AG04450 (cell line): Measurements from ENCODE around the gene KCTD14. TPM values are rescaled to one million over a fixed set of nuclear protein-coding genes. Genes with fewer than 3 reads are reported as not detected.

Source experiments
- CTCF ChIA-PET: fragments of 300-600, 350-600 bp; formaldehyde crosslinking; extraction: SDS; loops from one replicate; lab custom pipeline; 2022; ENCODE audit warnings: antibody characterized with exemption, inconsistent platforms; lab: Charles Lee
- POLR2A ChIA-PET: fragments of 350-600 bp; formaldehyde crosslinking; extraction: SDS; loops from one replicate; lab custom pipeline; 2021; ENCODE audit warnings: antibody characterized with exemption, inconsistent platforms; lab: Yijun Ruan, JAX
- DNase-seq: peaks from one replicate; pipeline ENCODE4 v3.0.0-alpha.2; 2011; ENCODE audit warnings: low read depth, low spot score
- H3K27ac ChIP-seq: one replicate; pipeline ENCODE4 v1.5.1; 2012; ENCODE audit warnings: low read depth, low read length, control low read depth
- H3K27me3 ChIP-seq: one replicate; pipeline ENCODE4 v1.6.0; 2012; ENCODE audit warnings: low read length; ENCODE audit not compliant: control insufficient read depth, insufficient read depth
- H3K4me3 ChIP-seq: 2 replicates; pipeline ENCODE4 v1.5.1; 2011; ENCODE audit warnings: mild to moderate bottlenecking, low read depth, low read length, control low read depth
- H3K9me3 ChIP-seq: 2 replicates; pipeline ENCODE4 v1.5.1; 2012; ENCODE audit warnings: low read length; ENCODE audit not compliant: control insufficient read depth, insufficient read depth
- polyA plus RNA-seq: library from polyadenylated mRNA; depleted of rRNA; stranded (reverse); fragments of >200 nt; gene quantifications from 2 replicates; pipeline ENCODE4 v1.2.3, GENCODE V29; 2011
- TF ChIP-seq, protein P1 (sequence below): IDR thresholded peaks from 2 replicates; pipeline ENCODE4 v1.5.1; 2011; ENCODE audit warnings: low read depth, low read length, control low read depth, inconsistent platforms

The KCTD14 gene
- polyA plus RNA-seq, 1 experiment: 3.3 TPM

DNA sequence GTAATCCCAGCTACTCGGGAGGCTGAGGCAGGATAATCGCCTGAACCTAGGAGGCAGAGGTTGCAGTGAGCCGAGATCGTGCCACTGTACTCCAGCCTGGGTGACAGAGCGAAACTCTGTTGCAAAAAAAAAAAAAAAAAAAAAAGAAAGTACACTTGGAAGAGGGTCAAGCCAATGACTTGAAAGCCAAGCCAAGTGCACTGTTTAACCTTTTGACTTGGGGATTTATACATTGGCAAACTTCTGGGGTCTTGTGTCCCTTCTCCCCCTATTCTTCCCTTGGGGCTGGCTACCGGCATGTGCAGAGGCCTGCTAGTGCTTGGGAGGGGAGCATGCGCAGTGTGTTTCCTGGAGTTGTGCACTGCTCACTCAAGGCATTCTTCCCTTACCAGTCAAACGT lies 26.3 kb upstream of the KCTD14 start:
- CTCF ChIA-PET: interaction anchor here (0.7 to 1.0 kb wide), 2 partner anchors 10 to 537 kb away, joined by 3 to 11 read pairs; no protein-coding TSS in a partner anchor
- DNase-seq: no peak
- TF ChIP-seq, protein P1, sequence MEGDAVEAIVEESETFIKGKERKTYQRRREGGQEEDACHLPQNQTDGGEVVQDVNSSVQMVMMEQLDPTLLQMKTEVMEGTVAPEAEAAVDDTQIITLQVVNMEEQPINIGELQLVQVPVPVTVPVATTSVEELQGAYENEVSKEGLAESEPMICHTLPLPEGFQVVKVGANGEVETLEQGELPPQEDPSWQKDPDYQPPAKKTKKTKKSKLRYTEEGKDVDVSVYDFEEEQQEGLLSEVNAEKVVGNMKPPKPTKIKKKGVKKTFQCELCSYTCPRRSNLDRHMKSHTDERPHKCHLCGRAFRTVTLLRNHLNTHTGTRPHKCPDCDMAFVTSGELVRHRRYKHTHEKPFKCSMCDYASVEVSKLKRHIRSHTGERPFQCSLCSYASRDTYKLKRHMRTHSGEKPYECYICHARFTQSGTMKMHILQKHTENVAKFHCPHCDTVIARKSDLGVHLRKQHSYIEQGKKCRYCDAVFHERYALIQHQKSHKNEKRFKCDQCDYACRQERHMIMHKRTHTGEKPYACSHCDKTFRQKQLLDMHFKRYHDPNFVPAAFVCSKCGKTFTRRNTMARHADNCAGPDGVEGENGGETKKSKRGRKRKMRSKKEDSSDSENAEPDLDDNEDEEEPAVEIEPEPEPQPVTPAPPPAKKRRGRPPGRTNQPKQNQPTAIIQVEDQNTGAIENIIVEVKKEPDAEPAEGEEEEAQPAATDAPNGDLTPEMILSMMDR: no peak
- H3K9me3 ChIP-seq: no peaks in the 10 kb centered on the region
- H3K27me3 ChIP-seq: no peaks in the 10 kb centered on the region
- H3K27ac ChIP-seq: no peak overlapping the region
- H3K4me3 ChIP-seq: no peak overlapping the region
- POLR2A ChIA-PET: no interaction called here

DNA sequence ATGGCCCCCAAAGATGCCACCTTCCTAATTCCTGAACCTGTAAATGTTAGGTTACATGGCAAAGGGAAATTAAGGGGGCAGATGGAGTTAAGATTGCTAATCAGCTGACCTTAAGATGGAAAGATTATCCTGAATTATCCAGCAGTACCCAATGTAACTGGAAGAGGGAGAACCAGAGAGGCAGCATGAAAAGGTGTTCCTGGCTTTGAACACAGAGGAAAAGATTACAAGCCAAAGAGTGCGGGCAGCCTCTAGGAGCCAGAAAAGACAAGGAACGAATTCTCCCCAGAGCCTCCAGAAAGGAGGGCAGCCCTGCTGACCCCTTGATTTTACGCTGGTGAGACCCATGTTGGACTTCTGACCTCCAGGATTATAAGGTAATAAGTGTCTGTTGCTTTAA lies 25.5 kb upstream of the KCTD14 start:
- no peak overlapping the region for H3K27ac ChIP-seq
- POLR2A ChIA-PET: interaction anchor here (0.6 kb wide), 1 partner anchor 125 kb away, joined by 3 read pairs; no protein-coding TSS in a partner anchor
- no peaks in the 10 kb centered on the region for H3K9me3 ChIP-seq
- TF ChIP-seq, protein P1: no peak
- H3K27me3 ChIP-seq: no peaks in the 10 kb centered on the region
- H3K4me3 ChIP-seq: no peak overlapping the region
- DNase-seq: no peak
- CTCF ChIA-PET: interaction anchor here (0.7 to 1.2 kb wide), 3 partner anchors 9 to 536 kb away, joined by 3 to 11 read pairs (median 3); no protein-coding TSS in a partner anchor

DNA sequence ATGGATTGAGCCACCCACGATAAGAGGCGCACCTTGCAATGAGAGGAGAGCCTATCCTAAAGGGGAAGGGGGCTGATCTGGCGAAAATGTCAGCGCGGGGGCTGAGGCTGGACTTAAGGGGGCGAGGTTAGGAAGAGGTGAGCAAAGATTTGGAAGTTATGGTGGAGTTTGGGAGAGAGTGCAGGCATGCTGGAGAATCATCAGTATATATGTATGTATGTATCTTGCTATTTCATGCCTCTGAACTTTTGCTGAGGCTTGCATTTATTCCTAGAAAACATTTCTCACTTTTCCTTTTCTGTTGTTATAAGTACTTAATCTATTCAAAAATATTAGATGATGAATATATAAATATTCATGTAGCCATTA lies 23.4 kb upstream of the KCTD14 start:
- CTCF ChIA-PET: interaction anchor here (0.7 to 2.6 kb wide), 23 partner anchors 8 to 526 kb away, joined by 3 to 28 read pairs (median 5); partner anchors contain the start of gene NDUFC2
- H3K27me3 ChIP-seq: no peaks in the 10 kb centered on the region
- POLR2A ChIA-PET: interaction anchor here (0.6 kb wide), 1 partner anchor 1894 kb away, joined by 4 read pairs; no protein-coding TSS in a partner anchor
- TF ChIP-seq, protein P1: no peak
- no peaks in the 10 kb centered on the region for H3K9me3 ChIP-seq
- no peak overlapping the region for H3K27ac ChIP-seq
- no peak overlapping the region for H3K4me3 ChIP-seq
- no peak for DNase-seq

DNA sequence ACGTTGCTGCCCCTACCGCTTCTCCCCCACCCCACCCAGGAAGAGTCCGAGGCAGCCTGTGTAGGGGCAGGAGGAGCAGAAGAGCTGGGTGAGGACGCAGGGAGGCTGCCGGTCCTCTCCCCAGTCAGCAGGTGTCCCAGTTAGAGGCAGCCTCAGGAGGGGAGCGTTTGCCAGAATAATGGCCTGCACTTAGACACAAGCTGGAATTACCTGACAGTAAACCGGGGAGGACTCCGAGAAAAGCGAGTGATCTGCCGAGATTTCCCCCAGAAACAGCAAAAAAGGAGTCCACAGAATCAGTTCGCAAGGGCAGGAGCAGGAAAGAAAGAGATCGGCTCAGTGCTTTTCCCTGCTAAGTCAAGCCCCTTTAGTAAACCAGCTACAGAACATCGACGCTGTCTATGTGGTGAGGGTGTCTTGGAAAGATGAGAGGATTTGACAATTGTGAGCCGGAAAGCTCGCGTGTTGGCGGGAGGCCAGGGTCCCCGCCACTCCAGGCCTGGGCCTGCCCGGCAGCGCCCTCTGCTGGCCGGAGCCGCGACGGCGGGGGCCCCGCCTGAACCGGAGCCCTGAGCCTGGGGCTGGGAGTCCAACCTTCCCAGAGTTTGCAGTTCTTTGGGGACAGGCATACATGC lies 22.9 kb upstream of the KCTD14 start:
- peak overlapping the region; percentile 60 for H3K4me3 ChIP-seq
- TF ChIP-seq, protein P1: peak; percentile 95
- CTCF ChIA-PET: interaction anchor here (0.6 to 2.6 kb wide), 30 partner anchors 8 to 984 kb away, joined by 3 to 28 read pairs (median 4); partner anchors contain the start of genes INTS4 and NDUFC2
- H3K9me3 ChIP-seq: no peaks in the 10 kb centered on the region
- H3K27ac ChIP-seq: peak overlapping the region; percentile 57
- no peak for DNase-seq
- POLR2A ChIA-PET: interaction anchor here (0.6 to 0.8 kb wide), 3 partner anchors 15 to 1894 kb away, joined by 3 to 6 read pairs (median 4); partner anchors contain the start of gene INTS4
- no peaks in the 10 kb centered on the region for H3K27me3 ChIP-seq

DNA sequence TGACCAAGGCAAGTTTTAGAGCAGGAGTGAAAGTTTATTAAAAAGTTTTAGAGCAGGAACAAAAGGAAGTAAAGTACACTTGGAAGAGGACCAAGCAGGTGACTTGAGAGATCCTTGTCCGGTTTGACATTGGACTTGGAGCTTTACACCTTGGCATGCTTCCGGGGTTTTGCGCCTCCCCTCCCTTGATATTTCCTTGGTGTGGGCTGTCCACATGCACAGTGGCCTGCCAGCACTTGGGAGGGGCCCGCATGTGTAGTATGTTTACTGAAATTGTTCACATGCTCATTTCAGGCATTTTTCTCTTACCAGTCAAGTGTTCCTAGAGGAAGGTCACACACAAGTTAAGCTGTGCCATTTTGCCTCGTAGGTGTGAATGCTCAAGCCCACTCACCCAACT lies 21.6 kb upstream of the KCTD14 start:
- DNase-seq: no peak
- Histone ChIP-seq H3K27ac (no peak overlapping the region), H3K4me3 (no peak overlapping the region), H3K9me3 (no peaks in the 10 kb centered on the region), H3K27me3 (no peaks in the 10 kb centered on the region)
- TF ChIP-seq, protein P1: no peak
- ChIA-PET POLR2A (interaction anchor here (0.5 kb wide), 1 partner anchor 12 kb away, joined by 3 read pairs; no protein-coding TSS in a partner anchor), CTCF (interaction anchor here (1.3 to 2.6 kb wide), 8 partner anchors 8 to 520 kb away, joined by 4 to 28 read pairs (median 8); partner anchors contain the start of gene NDUFC2)
